GM19372 (cell line): ENCODE results near the gene APOBEC3G.
"Not testable (repeated sequence)": the region's sequence is repeated elsewhere in the genome, so short reads cannot be mapped to it uniquely, and the experiment has no call there.

Experiments
- ATAC-seq: cut with Tn5 transposase; IDR thresholded peaks from one replicate; pipeline ENCODE4 v1.9.1; 2021; ENCODE audit warnings: mild to moderate bottlenecking, low read depth, moderate library complexity; ENCODE audit not compliant: unreplicated experiment

Gene APOBEC3G

GRCh38 chr22:39066442-39067276 lies 10.4 kb upstream of the APOBEC3G start:
- not testable (repeated sequence) for ATAC-seq

GRCh38 chr22:39068033-39068785 lies 8.9 kb upstream of the APOBEC3G start:
- no peak for ATAC-seq

GRCh38 chr22:39070186-39070585 lies 6.9 kb upstream of the APOBEC3G start:
- ATAC-seq, result no peak

DNA sequence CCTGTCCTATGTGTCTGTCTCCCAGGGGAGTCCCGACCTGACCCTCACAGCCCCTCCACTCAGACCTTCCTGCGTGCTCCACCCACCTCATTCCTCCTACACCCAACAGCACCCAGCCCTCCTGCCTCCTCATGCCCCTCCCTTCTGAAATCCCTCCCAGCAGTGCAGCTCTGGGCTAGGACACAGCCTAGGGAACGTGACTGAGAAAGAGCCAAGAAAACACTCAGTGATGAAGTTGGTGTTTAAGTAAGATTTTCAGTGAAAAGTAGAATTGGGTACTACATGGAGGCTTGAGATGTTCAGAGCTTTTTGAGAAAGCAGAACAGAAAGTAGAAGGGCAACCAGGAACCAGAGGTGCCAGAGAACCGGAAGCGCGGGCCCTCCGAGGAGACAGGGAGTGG lies 4.5 kb upstream of the APOBEC3G start:
- ATAC-seq, result not testable (repeated sequence)

DNA sequence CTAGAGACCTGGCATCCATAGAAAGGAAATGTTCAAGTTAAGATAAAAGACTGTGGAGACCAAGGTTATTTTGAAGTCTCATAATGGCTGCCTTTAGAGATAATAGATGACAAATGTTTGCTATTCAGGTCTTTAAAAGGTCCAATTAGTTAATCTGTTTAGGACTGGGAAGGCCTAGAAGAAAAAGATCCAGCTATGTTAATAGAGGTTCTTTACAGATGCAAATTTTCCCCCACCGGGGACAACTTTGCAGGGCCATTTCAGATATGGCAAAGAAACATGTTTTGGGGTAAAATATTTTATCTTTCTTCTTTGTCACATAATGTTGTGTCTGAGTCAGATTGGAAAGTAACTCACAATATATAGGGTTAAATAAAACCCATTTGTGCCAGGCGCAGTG lies 3.1 kb upstream of the APOBEC3G start:
- ATAC-seq, result no peak

DNA sequence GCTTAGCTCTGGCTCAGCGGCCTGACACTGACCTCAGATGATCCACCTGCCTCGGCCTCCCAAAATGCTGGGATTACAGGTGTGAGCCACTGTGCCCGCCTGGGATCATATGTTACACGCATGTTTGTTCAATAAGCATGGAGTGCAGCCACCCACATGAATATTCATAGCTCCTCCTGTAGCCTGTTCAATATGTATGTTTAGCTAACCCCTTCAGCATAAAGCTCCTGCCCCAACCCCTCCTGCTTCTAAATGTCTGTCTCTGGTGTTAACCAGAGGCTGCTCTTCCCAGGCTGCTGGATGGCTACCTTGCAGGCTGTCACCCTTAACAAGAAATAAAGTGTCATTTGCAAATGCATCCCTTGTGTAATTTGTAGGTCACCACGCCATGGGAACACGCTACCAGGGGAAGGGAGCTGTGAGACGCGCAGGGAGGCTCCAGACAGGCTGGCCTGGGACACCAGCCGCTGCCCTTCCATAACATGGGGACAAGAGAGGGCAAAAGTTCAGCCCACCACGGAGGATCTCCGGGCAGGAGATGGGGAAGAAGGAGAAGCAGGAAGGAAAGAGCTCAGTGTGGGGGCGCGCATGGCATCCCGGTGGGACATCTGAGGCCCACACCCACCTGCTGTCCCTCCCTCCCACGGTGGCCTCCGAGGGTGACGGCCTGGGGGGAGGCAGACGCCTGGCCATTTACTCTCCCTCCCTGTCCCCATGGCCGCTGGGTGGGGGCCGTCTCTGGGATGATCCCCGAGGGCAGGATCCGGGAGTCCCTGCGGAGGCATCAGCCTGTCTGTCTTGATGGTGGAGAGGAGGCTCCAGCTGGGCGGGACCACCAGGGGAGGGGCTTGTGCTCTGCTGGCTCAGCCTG lies 685 bp upstream of the APOBEC3G start:
- ATAC-seq, result not testable (repeated sequence)

DNA sequence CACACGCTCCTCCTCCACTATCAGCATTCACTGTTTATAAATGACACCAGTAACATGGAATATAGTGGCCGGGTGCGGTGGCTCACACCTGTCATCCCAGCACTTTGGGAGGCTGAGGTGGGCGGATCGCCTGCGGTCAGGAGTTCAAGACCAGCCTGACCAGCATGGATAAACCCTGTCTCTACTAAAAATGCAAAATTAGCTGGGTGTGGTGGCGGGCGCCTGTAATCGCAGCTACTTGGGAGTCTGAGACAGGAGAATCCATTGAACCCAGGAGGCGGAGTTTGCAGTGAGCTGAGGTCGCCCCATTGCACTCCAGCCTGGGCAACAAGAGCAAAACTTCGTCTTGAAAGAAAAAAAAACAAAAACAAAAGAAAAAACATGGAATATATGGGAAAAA lies 837 bp downstream of the APOBEC3G start:
- not testable (repeated sequence) for ATAC-seq

DNA sequence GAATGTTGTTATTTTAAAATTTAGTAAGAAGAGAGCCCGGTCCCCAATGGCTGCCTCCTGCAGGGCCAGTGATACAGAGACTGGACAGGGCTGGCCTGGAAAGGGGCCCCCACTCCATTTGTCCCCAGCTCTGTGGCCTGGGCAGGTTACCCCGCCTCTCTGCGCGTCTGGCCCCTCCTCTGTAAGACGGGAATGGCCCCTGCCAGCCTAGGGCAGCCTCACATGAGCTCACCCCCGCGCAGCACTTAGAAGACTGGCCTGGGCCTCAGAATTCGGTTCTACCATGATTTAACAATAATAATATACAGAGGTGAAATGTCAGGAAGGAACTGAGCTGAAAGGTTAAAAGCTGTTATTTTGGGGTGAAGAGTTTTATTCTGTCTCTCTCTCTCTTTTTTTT lies 1.3 kb downstream of the APOBEC3G start:
- no peak for ATAC-seq

DNA sequence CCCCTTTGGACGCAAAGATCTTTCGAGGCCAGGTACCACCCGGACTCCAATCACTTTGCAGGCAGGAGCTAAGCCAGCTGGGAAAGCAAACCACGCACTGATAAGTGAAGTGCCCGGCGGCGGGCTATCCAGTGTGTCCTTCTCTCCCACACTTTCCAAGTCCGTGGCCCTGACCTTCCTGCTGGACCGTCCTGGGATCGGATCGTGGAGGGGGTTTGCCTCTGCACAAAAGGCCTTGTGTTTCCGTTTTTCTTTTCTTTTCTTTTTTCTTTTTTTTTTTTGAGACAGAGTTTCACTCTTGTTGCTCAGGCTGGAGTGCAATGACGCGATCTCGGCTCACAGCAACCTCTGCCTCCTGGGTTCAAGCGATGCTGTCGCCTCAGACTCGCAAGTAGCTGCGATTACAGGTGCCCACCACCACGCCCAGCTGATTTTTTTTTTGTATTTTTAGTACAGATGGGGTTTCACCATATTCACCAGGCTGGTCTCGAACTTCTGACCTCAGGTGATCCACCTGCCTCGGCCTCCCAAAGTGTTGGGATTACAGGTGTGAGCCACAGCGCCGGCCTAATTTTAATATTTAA lies 2.1 kb downstream of the APOBEC3G start:
- ATAC-seq, result not testable (repeated sequence)

GRCh38 chr22:39080052-39080762 lies 3.1 kb downstream of the APOBEC3G start:
- no peak for ATAC-seq

DNA sequence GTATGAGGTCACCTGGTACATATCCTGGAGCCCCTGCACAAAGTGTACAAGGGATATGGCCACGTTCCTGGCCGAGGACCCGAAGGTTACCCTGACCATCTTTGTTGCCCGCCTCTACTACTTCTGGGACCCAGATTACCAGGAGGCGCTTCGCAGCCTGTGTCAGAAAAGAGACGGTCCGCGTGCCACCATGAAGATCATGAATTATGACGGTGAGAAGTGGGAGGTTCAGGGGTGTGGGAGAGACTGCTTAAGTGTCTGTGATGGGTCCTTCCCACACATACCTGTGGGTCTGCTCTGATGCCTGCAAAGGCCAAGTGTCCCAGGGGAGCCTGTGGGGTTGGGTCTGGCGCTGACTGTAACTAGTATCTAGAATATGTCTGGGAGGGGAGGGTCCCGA lies 3.9 kb downstream of the APOBEC3G start:
- no peak for ATAC-seq

DNA sequence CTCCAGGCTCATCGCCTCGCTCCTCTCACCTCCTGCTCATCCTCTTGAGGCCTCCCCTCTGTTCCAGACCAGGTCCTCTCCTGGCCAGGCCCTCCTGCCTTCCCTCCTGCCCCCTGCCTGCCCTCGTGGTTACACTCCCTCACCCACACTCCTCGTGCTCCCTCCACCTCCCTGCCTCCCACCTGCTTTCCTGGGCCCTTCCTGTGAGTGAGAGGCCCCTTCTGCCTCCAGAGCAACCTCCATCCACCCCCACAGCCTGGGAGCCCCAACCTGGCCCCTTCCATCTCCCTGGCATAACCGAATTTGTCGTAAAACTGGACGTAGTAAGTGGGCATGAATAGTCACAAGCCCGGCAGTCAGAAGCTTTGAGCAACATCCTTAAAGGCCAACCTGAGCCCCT lies 4.5 kb downstream of the APOBEC3G start:
- no peak for ATAC-seq

- no peak for ATAC-seq
These were observed 6.4 kb downstream of the APOBEC3G start for GRCh38 chr22:39083212-39084165.

DNA sequence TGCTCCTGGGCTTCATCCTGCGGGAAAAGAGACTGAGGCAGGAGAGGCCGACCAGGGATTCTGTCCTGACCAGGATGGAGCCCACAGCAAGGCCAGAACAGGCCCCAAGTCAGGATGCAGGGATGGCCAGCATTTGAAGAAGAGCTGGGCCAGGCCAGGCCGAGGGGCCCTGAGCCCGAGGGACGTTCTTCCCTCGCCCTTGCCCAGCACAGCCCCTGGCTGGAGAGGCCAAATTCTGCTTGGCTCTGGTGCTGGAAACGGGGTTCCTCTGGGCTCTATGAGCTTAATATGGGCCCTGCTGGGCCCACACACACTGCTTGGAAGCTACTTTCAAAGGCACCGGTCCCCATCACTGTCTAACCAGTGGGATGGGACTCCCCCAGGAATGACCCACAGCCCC lies 7.6 kb downstream of the APOBEC3G start:
- ATAC-seq, result no peak

DNA sequence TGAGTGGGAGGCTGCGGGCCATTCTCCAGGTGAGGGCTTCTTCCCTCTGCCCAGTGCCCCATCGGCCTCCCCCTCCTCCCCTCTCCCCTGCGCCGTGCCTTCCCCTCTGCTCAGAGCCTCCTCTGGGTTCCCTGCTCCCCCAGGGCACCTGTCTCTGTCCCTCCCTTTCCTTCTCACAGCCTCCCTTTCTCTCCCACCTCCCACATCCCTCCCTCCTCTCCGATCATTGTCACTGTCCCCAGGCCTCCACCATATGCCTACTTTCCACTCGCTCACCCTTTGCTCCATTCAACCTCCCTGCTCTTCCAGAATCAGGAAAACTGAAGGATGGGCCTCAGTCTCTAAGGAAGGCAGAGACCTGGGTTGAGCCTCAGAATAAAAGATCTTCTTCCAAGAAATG lies 10.0 kb downstream of the APOBEC3G start:
- no peak for ATAC-seq

DNA sequence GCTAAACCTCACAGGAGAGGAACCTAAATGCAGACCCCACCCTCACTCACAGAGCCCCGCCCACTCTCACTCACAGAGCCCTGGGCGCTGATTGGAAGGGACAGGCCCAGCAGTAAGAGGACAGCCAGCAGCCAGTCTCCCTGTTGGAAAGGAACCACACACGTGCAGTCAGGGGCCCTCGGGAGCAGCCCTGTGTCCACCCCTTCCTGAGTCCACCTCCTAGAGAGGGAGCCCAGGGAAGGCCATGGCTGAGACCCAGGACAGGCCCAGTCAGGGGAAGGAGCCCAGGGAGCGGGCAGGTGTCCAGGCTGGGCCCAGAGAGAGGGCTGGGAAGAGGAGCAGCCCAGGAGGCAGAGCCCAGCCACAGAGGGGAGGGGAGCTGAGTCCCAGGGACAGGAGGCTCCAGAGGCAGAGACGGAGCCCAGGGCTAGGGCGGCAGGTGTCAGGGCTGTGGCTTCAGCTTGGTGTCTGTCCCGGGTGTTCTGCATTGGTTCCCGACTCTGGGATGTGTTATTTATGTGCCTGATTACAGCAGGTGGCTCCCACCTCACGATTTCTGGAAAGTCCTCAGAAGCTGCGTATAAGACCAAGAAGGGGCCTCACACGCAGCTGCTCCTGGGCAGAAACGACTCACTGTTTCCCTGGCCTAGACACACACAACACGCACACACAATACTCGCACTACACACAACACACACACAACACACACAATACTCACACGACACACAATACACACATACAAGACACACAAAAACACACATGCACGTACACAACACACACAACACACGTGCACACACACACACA lies 11.0 kb downstream of the APOBEC3G start:
- ATAC-seq, result no peak

GRCh38 chr22:39088685-39089032 lies 11.6 kb downstream of the APOBEC3G start:
- no peak for ATAC-seq

DNA sequence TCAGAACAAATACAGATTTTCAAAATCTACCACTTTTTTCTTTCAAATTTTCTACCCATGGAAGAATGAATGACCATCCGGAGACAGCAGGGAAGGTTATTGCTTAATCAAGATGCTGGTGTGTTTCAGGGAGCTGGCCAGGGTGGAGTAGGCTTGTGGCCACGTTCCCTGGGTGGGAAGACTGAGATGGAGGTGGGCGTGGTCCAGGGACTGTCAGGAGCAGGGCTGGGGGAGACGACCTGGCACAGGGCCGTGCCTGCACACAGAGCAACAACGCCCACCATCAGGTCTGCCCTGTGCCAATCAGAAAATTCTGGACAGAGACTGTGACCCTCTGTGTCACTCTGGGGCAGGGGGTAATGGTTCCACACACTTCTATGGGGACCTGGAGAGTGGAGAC lies 12.9 kb downstream of the APOBEC3G start:
- no peak for ATAC-seq
